K562 (cell line): ENCODE measurements around the gene BTBD1. TPM values are rescaled to one million over a fixed set of nuclear protein-coding genes. Genes with fewer than 3 reads are reported as not detected.
"Not testable (repeated sequence)": the region's sequence is repeated elsewhere in the genome, so short reads cannot be mapped to it uniquely, and the experiment has no call there.

ENCODE experiments used
- ATAC-seq: fragments of 200-7000 bp; cut with Tn5 transposase; 3 replicates; pipeline ENCODE4 v1.9.1; 2020; ENCODE audit warnings: moderate library complexity
- BruUV-seq: library from RNA; stranded (reverse); fragments of 400-500 nt; replicated peaks from 2 replicates; lab custom pipeline; 2021; lab: Mats Ljungman, UMichigan
- CTCF ChIA-PET: fragments of 300-600 bp; formaldehyde crosslinking; extraction: SDS; loops from one replicate; lab custom pipeline; 2021; ENCODE audit warnings: low intra/inter-chr PET ratio; lab: Yijun Ruan, JAX
- POLR2A ChIA-PET: fragments of 300-600, 350-650 bp; sonication (Branson Sonifier 250); formaldehyde crosslinking; extraction: SDS; loops from one replicate; lab custom pipeline; 2021; ENCODE audit warnings: antibody characterized with exemption, inconsistent platforms; lab: Yijun Ruan, JAX
- DNase-seq, 4 experiments: peaks; one replicate each; pipeline versions ENCODE4 v3.0.0 to v3.0.0-alpha.2; 2011 to 2018; ENCODE audit warnings: low spot score in 3 of 4, mixed read lengths in 3 of 4; ENCODE audit errors: extremely low read depth in 1 of 4
- FAIRE-seq: peaks from 2 replicates; lab custom pipeline; 2011; peaks lifted over from hg19 to GRCh38; lab: Jason Lieb, UNC
- H2AFZ ChIP-seq: 2 replicates; pipeline ENCODE4 v1.6.0; 2011; ENCODE audit warnings: low read depth, low read length, control low read depth, inconsistent platforms
- H3K27ac ChIP-seq: fragments of 200-600 bp; 3 replicates; pipeline ENCODE4 v1.8.0; 2011; ENCODE audit warnings: low read depth, mild to moderate bottlenecking, control low read depth, inconsistent platforms, low read length, moderate library complexity, mixed read lengths; ENCODE audit errors: extremely low read depth
- H3K27me3 ChIP-seq, 2 experiments: fragments of 300-600 bp in 1 of 2; 2 replicates in 1 of 2; 3 replicates in 1 of 2; pipeline versions ENCODE4 v1.6.0 to v1.8.0; 2011; ENCODE audit warnings: inconsistent platforms in 2 of 2, low read length in 2 of 2, mild to moderate bottlenecking in 1 of 2, mixed read lengths in 1 of 2, moderate library complexity in 1 of 2; ENCODE audit not compliant: control insufficient read depth in 2 of 2, insufficient read depth in 2 of 2
- H3K36me3 ChIP-seq: fragments of 300-600 bp; 3 replicates; pipeline ENCODE4 v1.8.0; 2011; ENCODE audit warnings: mild to moderate bottlenecking, low read length, inconsistent platforms; ENCODE audit not compliant: control insufficient read depth, insufficient read depth
- H3K4me1 ChIP-seq, 2 experiments: fragments of 200-600 bp in 1 of 2; replicated peaks in 1 of 2; 2 replicates in 1 of 2; 3 replicates in 1 of 2; pipeline versions ENCODE4 v1.5.1 to v1.8.0; 2011; ENCODE audit warnings: inconsistent platforms in 2 of 2, low read length in 2 of 2, mild to moderate bottlenecking in 1 of 2, mixed read lengths in 1 of 2, moderate library complexity in 1 of 2; ENCODE audit not compliant: control insufficient read depth in 2 of 2, insufficient read depth in 2 of 2
- H3K4me2 ChIP-seq: 2 replicates; pipeline ENCODE4 v1.6.1; 2011; ENCODE audit warnings: low read length, control low read depth, inconsistent platforms, mixed read lengths; ENCODE audit not compliant: insufficient read depth
- H3K4me3 ChIP-seq: fragments of 200-600 bp; sonication (generic), shearing (Covaris generic); 2 replicates; pipeline ENCODE4 v1.5.1; 2016; ENCODE audit warnings: control low read depth, inconsistent platforms
- H3K79me2 ChIP-seq: fragments of 200-600 bp; 3 replicates; pipeline ENCODE4 v1.8.0; 2011; ENCODE audit warnings: low read length, inconsistent platforms; ENCODE audit not compliant: control insufficient read depth, insufficient read depth
- H3K9ac ChIP-seq, 2 experiments: 2 replicates each; pipeline versions ENCODE4 v1.6.0 to v1.6.1; 2011; ENCODE audit warnings: low read depth in 2 of 2, low read length in 2 of 2, control low read depth in 1 of 2, inconsistent platforms in 1 of 2, mild to moderate bottlenecking in 1 of 2, mixed read lengths in 1 of 2; ENCODE audit not compliant: insufficient read depth in 1 of 2
- H3K9me1 ChIP-seq: one replicate; pipeline ENCODE4 v1.6.0; 2011; ENCODE audit warnings: inconsistent platforms, mild to moderate bottlenecking, low read length, moderate library complexity; ENCODE audit not compliant: control insufficient read depth, insufficient read depth
- H3K9me3 ChIP-seq: replicated peaks from 2 replicates; pipeline ENCODE4 v1.5.1; 2011; ENCODE audit warnings: low read depth, low read length, inconsistent platforms; ENCODE audit not compliant: control insufficient read depth, insufficient read depth
- H4K20me1 ChIP-seq: replicated peaks from 2 replicates; pipeline ENCODE4 v1.6.1; 2011; ENCODE audit warnings: low read length, inconsistent platforms, mixed read lengths; ENCODE audit not compliant: control insufficient read depth, insufficient read depth
- ASH1L ChIP-seq: fragments of 450-650 bp; IDR thresholded peaks from 2 replicates; pipeline ENCODE4 v1.6.1; 2018; ENCODE audit warnings: borderline replicate concordance, mild to moderate bottlenecking, low read depth; ENCODE audit not compliant: partially characterized antibody
- CC2D1A ChIP-seq: fragments of 450-650 bp; IDR thresholded peaks from 2 replicates; pipeline ENCODE4 v1.6.1; 2017; ENCODE audit warnings: mild to moderate bottlenecking
- ELF1 ChIP-seq: fragments of 200-800 bp; sonication (Bioruptor generic); IDR thresholded peaks from 2 replicates; pipeline ENCODE4 v1.6.1; 2016; ENCODE audit warnings: missing genetic modification characterization, missing compliant biosample characterization
- FOS ChIP-seq: IDR thresholded peaks from 3 replicates; pipeline ENCODE4 v1.6.1; 2011; ENCODE audit not compliant: insufficient read length; ENCODE audit errors: extremely low read depth
- FOXM1 ChIP-seq, 2 experiments: fragments of 450-650 bp in 1 of 2; sonication (generic) in 1 of 2; formaldehyde crosslinking in 1 of 2; IDR thresholded peaks; 2 replicates each; pipeline versions ENCODE4 v1.6.1 to v1.9.0; 2017 to 2022; ENCODE audit warnings: low read depth in 2 of 2, mild to moderate bottlenecking in 2 of 2, missing genetic modification reagents in 1 of 2, moderate library complexity in 1 of 2
- MAFF ChIP-seq: IDR thresholded peaks from 2 replicates; pipeline ENCODE4 v1.6.1; 2012; ENCODE audit warnings: low read length, improper control_type of control experiment
- MAFG ChIP-seq: fragments of 450-650 bp; conservative IDR thresholded peaks from 2 replicates; pipeline ENCODE4 v1.6.1; 2016; ENCODE audit warnings: missing genetic modification characterization, missing compliant biosample characterization
- MAFK ChIP-seq: IDR thresholded peaks from 2 replicates; pipeline ENCODE4 v1.6.1; 2011; ENCODE audit warnings: low read length, improper control_type of control experiment
- MBD2 ChIP-seq: sonication (generic); IDR thresholded peaks from 2 replicates; pipeline ENCODE4 v1.6.1; 2016; ENCODE audit warnings: low read depth, borderline replicate concordance
- NFYB ChIP-seq: IDR thresholded peaks from 2 replicates; pipeline ENCODE4 v1.6.1; 2011; ENCODE audit warnings: mild to moderate bottlenecking, moderate library complexity; ENCODE audit not compliant: insufficient read length; ENCODE audit errors: extremely low read depth
- RBM25 ChIP-seq: fragments of 200-400 bp; formaldehyde crosslinking; IDR thresholded peaks from 2 replicates; pipeline ENCODE4 v1.6.1; 2018; ENCODE audit warnings: low read length, low read depth, moderate library complexity; ENCODE audit not compliant: severe bottlenecking
- ZNF316 ChIP-seq: fragments of 450-650 bp; IDR thresholded peaks from 2 replicates; pipeline ENCODE4 v1.6.1; 2016
- WGBS: fragments of 100-300 bp; shearing (Covaris generic); methylation state at CpG from one replicate; pipeline ENCODE4 v1.1.6; 2016; ENCODE audit warnings: low coverage, mixed read lengths; ENCODE audit not compliant: insufficient coverage; ENCODE audit errors: missing lambda C conversion rate; 5-methylcytosine and 5-hydroxymethylcytosine counted together
- in situ Hi-C: fragments of 300-500 bp; cut with MboI; formaldehyde crosslinking; loops from 4 replicates; pipeline ENCODE4 v1.15.0; 2018; ENCODE audit warnings: inconsistent platforms, mixed read lengths
- intact Hi-C: fragments of 100-400 bp; cut with micrococcal nuclease; formaldehyde crosslinking; loops from 2 replicates; pipeline ENCODE4 v1.14.2; 2022
- polyA plus RNA-seq, 8 experiments: library from polyadenylated mRNA; depleted of rRNA in 4 of 8; stranded (reverse) in 5 of 8; unstranded in 3 of 8; fragments of >200 nt; fragmentation: Nextera tagmentation in 2 of 8; fragmentation: Illumina TruSeq in 1 of 8; extraction: Ambion mirVana in 2 of 8; extraction: Trizol in 1 of 8; gene quantifications; 2 replicates each; pipeline versions ENCODE4 v1.2.1 to v1.2.3, GENCODE V29; 2011 to 2014; ENCODE audit warnings: inconsistent platforms in 1 of 8, missing spikeins in 1 of 8
- total RNA-seq, 7 experiments: library from RNA; depleted of rRNA in 6 of 7; stranded (reverse); fragments of >200 nt in 6 of 7; fragmentation: Illumina TruSeq in 2 of 7; extraction: Trizol in 2 of 7; gene quantifications; 2 replicates each; pipeline versions ENCODE4 v1.2.1 to v1.2.3, GENCODE V29; 2011 to 2021; ENCODE audit warnings: low replicate concordance in 1 of 7
- TF ChIP-seq, protein P1 (sequence below): fragments of 200-800 bp; sonication (Bioruptor generic); IDR thresholded peaks from 2 replicates; pipeline ENCODE4 v1.6.1; 2017; ENCODE audit warnings: missing genetic modification characterization, missing compliant biosample characterization
- TF ChIP-seq, protein P2 (sequence below), 2 experiments: fragments of 450-650 bp; IDR thresholded peaks; 2 replicates each; pipeline ENCODE4 v1.6.1; 2016
- TF ChIP-seq, protein P3 (sequence below), 3 experiments: fragments of 200-800 bp in 1 of 3; sonication (Bioruptor generic) in 1 of 3; sonication (generic) in 1 of 3; formaldehyde crosslinking in 1 of 3; IDR thresholded peaks; 2 replicates each; pipeline versions ENCODE4 v1.6.1 to v1.8.0; 2016 to 2022; ENCODE audit warnings: mild to moderate bottlenecking in 2 of 3, missing compliant biosample characterization in 2 of 3, missing genetic modification characterization in 2 of 3, missing genetic modification reagents in 1 of 3

The BTBD1 gene
- total and polyA plus RNA-seq, 9 of the 15 experiments (the other 6 are each of a cell fraction or from before 2014, with no cell fraction given) = 19.4 to 106 (median 90.4) TPM

DNA sequence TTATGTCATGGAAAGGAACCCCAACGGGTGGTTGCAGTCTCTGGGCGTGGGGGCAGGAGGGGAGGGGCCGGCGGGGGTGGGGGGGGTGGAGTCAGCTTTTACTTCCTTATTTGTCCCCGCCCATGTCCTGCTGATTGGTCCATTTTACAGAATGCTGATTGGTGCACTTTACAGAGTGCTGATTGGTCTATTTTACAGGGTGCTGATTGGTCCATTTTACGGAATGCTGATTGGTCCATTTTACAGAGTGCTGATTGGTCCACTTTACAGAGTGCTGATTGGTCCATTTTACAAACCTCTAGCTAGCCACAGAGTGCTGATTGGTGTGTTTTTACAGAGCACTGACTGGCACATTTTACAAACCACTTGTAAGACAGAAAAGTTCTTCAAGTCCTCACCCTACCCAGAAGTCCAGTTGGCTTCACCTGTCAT, 2.2 kb upstream of the BTBD1 start:
- peak; percentile 56 to 78 (median 62) for DNase-seq
- H3K4me1 ChIP-seq; H3K36me3 ChIP-seq; H4K20me1 ChIP-seq; H3K4me3 ChIP-seq; H3K27me3 ChIP-seq; H3K27ac ChIP-seq; H3K9ac ChIP-seq; CTCF ChIA-PET; BruUV-seq; in situ Hi-C loops; FAIRE-seq; H3K9me1 ChIP-seq; H3K4me2 ChIP-seq; TF ChIP-seq FOXM1 (CRISPR knock-in tag; IDR thresholded peaks at IDR 0.05; ENCODE audit: low read depth): not testable (repeated sequence)
- intact Hi-C loops = loop anchor here (5.0 kb wide), 1 partner anchor 138 kb away; the partner anchor contains the start of gene HDGFL3
- POLR2A ChIA-PET = interaction anchor here (0.9 kb wide), 1 partner anchor 24 kb away, joined by 3 read pairs; no protein-coding TSS in a partner anchor
- H3K9me3 ChIP-seq = peaks cover 12% of the 10 kb centered on the region
- peak overlapping the region; percentile 52; the same call in 1 of the 2 replicates for H2AFZ ChIP-seq
- peak; percentile 17 for ATAC-seq
- peaks cover 28% of the 10 kb centered on the region for H3K79me2 ChIP-seq
- 39% methylated on average over 2 of the region's 6 CpGs for WGBS
- TF ChIP-seq, protein P1, sequence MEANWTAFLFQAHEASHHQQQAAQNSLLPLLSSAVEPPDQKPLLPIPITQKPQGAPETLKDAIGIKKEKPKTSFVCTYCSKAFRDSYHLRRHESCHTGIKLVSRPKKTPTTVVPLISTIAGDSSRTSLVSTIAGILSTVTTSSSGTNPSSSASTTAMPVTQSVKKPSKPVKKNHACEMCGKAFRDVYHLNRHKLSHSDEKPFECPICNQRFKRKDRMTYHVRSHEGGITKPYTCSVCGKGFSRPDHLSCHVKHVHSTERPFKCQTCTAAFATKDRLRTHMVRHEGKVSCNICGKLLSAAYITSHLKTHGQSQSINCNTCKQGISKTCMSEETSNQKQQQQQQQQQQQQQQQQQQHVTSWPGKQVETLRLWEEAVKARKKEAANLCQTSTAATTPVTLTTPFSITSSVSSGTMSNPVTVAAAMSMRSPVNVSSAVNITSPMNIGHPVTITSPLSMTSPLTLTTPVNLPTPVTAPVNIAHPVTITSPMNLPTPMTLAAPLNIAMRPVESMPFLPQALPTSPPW (CRISPR knock-in tag) = peak; percentile 73
- TF ChIP-seq FOXM1 (IDR thresholded peaks at IDR 0.05; ENCODE audit: low read depth) = peak; percentile 28; the same call in 1 of the 2 replicates
- TF ChIP-seq ZNF316 = peak; percentile 99
- TF ChIP-seq NFYB = peak; percentile 83
- TF ChIP-seq FOS = peak; percentile 67
- peak; percentile 91 for TF ChIP-seq MAFG (tag)
- peak; percentile 67; the same call in 1 of the 2 replicates for TF ChIP-seq MBD2
- TF ChIP-seq MAFF = peak; percentile 27; the same call in 1 of the 2 replicates
- peak; percentile 31; the same call in 1 of the 2 replicates for TF ChIP-seq MAFK
- TF ChIP-seq, protein P2, sequence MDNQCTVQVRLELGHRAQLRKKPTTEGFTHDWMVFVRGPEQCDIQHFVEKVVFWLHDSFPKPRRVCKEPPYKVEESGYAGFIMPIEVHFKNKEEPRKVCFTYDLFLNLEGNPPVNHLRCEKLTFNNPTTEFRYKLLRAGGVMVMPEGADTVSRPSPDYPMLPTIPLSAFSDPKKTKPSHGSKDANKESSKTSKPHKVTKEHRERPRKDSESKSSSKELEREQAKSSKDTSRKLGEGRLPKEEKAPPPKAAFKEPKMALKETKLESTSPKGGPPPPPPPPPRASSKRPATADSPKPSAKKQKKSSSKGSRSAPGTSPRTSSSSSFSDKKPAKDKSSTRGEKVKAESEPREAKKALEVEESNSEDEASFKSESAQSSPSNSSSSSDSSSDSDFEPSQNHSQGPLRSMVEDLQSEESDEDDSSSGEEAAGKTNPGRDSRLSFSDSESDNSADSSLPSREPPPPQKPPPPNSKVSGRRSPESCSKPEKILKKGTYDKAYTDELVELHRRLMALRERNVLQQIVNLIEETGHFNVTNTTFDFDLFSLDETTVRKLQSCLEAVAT (IDR thresholded peaks at IDR 0.05) = 0 out of 4 replicates have a peak, but pooled peaks of 1 of the 2 experiments have one; percentile 33
- TF ChIP-seq, protein P3, sequence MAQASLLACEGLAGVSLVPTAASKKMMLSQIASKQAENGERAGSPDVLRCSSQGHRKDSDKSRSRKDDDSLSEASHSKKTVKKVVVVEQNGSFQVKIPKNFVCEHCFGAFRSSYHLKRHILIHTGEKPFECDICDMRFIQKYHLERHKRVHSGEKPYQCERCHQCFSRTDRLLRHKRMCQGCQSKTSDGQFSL (CRISPR knock-in tag; IDR thresholded peaks at IDR 0.05) = not testable (repeated sequence)
- TF ChIP-seq, protein P3 (tag; IDR thresholded peaks at IDR 0.05) = peak in 1 of 2 experiments; percentile 22; a peak in 1 of 4 replicates
- peak; percentile 86 for TF ChIP-seq ASH1L
- TF ChIP-seq CC2D1A = peak; percentile 92
- peak; percentile 61 for TF ChIP-seq RBM25
- peak; percentile 74 for TF ChIP-seq ELF1
